ENCODE measurements around the gene C1orf167. TPM values are rescaled to one million over a fixed set of nuclear protein-coding genes. Genes with fewer than 3 reads are reported as not detected.
A peak's percentile ranks its signal among the peaks of the same experiment; 100 is the strongest.

Gene C1orf167
- total and polyA plus RNA-seq, 2 of the 8 experiments (the other 6 are each of a cell fraction or from before 2014, with no cell fraction given): 0.70 to 1.3 TPM

DNA sequence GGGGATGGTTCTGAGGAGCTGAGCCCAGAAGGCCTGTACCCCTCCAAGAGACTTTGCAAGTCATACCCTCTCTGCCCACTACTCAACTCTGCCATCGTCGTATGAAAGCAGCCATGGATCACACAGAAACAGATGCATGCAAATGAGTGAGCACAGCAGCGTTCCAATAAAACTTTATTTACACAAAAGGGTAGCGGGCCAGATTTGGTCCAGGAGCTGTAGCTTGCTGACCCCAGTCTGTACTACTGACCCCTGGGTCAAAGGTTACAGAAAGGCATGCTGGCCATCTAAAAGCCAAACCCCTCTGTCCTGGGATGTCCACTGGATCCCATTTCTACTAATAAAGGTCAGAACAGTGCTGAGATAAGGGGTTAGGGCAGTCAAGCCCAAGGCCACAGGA, 34.9 kb upstream of the C1orf167 start:
- H2BK120ac ChIP-seq (replicated peaks; ENCODE audit: low read depth, low read length): no peak overlapping the region
- TF ChIP-seq CTBP2 (IDR thresholded peaks at IDR 0.05; ENCODE audit: borderline replicate concordance, insufficient read depth, insufficient read length, low read length) (no peak), TBP (IDR thresholded peaks at IDR 0.05; ENCODE audit: low read depth, low read length) (no peak), EP300 (IDR thresholded peaks at IDR 0.05; ENCODE audit: borderline replicate concordance in 1 of 2, low read depth in 2 of 2, low read length in 2 of 2) (no peak), CEBPB (IDR thresholded peaks at IDR 0.05; ENCODE audit: low read depth, low read length) (no peak), TAF1 (IDR thresholded peaks at IDR 0.05; ENCODE audit: low read depth, low read length) (no peak), NANOG (IDR thresholded peaks at IDR 0.05; ENCODE audit: insufficient read depth, low read depth, low read length, poor library complexity, severe bottlenecking) (no peak), RFX5 (IDR thresholded peaks at IDR 0.05; ENCODE audit: borderline replicate concordance, low read depth, low read length) (no peak), PHF8 (conservative IDR thresholded peaks at IDR 0.05; ENCODE audit: low read depth, low read length) (no peak), SIN3A (conservative IDR thresholded peaks at IDR 0.05 in 1 of 2, IDR thresholded peaks at IDR 0.05 in 1 of 2; ENCODE audit: low read depth in 1 of 2, low read length in 2 of 2) (no peak)
- no peak overlapping the region for H2BK12ac ChIP-seq (ENCODE audit: low read depth, low read length)
- ChIA-PET CTCF (ENCODE audit: partially characterized antibody) (interaction anchor here (0.8 to 4.2 kb wide), 8 partner anchors 12 to 77 kb away, joined by 3 to 13 read pairs (median 6); partner anchors contain the start of genes C1orf167 and FBXO6), POLR2A (ENCODE audit: partially characterized antibody) (interaction anchor here (0.8 to 2.3 kb wide), 6 partner anchors 9 to 62 kb away, joined by 3 to 13 read pairs (median 4); partner anchors contain the start of gene AGTRAP)
- H3K27ac ChIP-seq (ENCODE audit: low read depth, low read length): no peak overlapping the region
- H4K91ac ChIP-seq (replicated peaks; ENCODE audit: insufficient read length, low read length): no peak overlapping the region
- no peak overlapping the region for H4K8ac ChIP-seq (ENCODE audit: extremely low read depth, insufficient read depth, low read length)
- no peak overlapping the region for H3K18ac ChIP-seq (ENCODE audit: extremely low read depth, low read length)
- H3K23ac ChIP-seq (ENCODE audit: insufficient read length): no peak overlapping the region
- H2AFZ ChIP-seq (ENCODE audit: low read length): no peak overlapping the region
- peaks cover 4 to 35% (median 30%) of the 10 kb centered on the region in 4 experiments for H3K4me1 ChIP-seq (replicated peaks in 1 of 4; ENCODE audit: control insufficient read depth in 3 of 4, insufficient read depth in 4 of 4, low read length in 3 of 4)
- H2BK20ac ChIP-seq (ENCODE audit: low read length): 0 out of 2 replicates have a peak overlapping the region, but pooled peaks have one; percentile 3
- no peaks in the 10 kb centered on the region for H3K79me1 ChIP-seq (ENCODE audit: low read depth, low read length)
- no peak overlapping the region for H3K14ac ChIP-seq (ENCODE audit: insufficient read length)
- H2AK5ac ChIP-seq (ENCODE audit: low read depth, low read length): no peak overlapping the region
- no peak overlapping the region for H4K5ac ChIP-seq (ENCODE audit: insufficient read length, low read depth, low read length)
- FAIRE-seq: no peak
- no peak for DNase-seq (ENCODE audit: low read depth in 1 of 2, low spot score in 2 of 2)
- 92% methylated on average over 4 of the region's 4 CpGs; no CpG with 5 or more reads in 1 of the 2 experiments for WGBS, 2 experiments (ENCODE audit: extremely low coverage in 1 of 2, insufficient coverage in 1 of 2, insufficient read length in 1 of 2, insufficient replicate concordance in 2 of 2, low coverage in 1 of 2, low lambda C conversion rate in 2 of 2, missing lambda C conversion rate in 1 of 2)
- no peak overlapping the region for H3K4me3 ChIP-seq (ENCODE audit: extremely low read depth in 1 of 4, insufficient read depth in 2 of 4, low read depth in 3 of 4, low read length in 4 of 4)
- H3K27me3 ChIP-seq (replicated peaks in 1 of 4; ENCODE audit: control insufficient read depth in 3 of 4, extremely low read depth in 1 of 4, insufficient read depth in 3 of 4, low read length in 3 of 4): no peaks in the 10 kb centered on the region
- H3K4me2 ChIP-seq (ENCODE audit: insufficient read depth in 1 of 2, low read depth in 2 of 2, low read length in 2 of 2): no peak overlapping the region
- H3K23me2 ChIP-seq (ENCODE audit: low read depth, low read length): peaks cover 4% of the 10 kb centered on the region; the same call in 1 of the 2 replicates
- no peak overlapping the region for H3K4ac ChIP-seq (replicated peaks; ENCODE audit: insufficient read length, low read depth, low read length)
- H2BK15ac ChIP-seq (ENCODE audit: low read length): peak overlapping the region; percentile 84; the same call in 1 of the 2 replicates
- no peaks in the 10 kb centered on the region for H3K36me3 ChIP-seq (ENCODE audit: control insufficient read depth in 2 of 4, insufficient read depth in 4 of 4, low read length in 3 of 4)
- H3K9me3 ChIP-seq (ENCODE audit: insufficient read depth in 2 of 2, low read depth in 1 of 2, low read length in 1 of 2): no peaks in the 10 kb centered on the region
- no peaks in the 10 kb centered on the region for H3K79me2 ChIP-seq (ENCODE audit: control insufficient read depth in 1 of 2, insufficient read depth in 2 of 2, low read length in 2 of 2)
- peak overlapping the region; percentile 52 for H2BK5ac ChIP-seq (ENCODE audit: low read depth, low read length)
- no peak overlapping the region for H3K56ac ChIP-seq (replicated peaks; ENCODE audit: insufficient read length, low read depth, low read length)
- peaks cover 0 to 1% of the 10 kb centered on the region in 2 experiments for H4K20me1 ChIP-seq (replicated peaks in 1 of 2; ENCODE audit: control insufficient read depth in 1 of 2, insufficient read depth in 2 of 2, low read length in 2 of 2)
- peak overlapping the region in 1 of 4 experiments; percentile 28; a peak in 1 of 7 replicates for H3K9ac ChIP-seq (replicated peaks in 1 of 4; ENCODE audit: extremely low read depth in 1 of 4, low read depth in 3 of 4, low read length in 3 of 4)
